HepG2 (cell line): ENCODE results near the gene RPLP1. TPM values are rescaled to one million over a fixed set of nuclear protein-coding genes. Genes with fewer than 3 reads are reported as not detected.

ENCODE experiments used
- AKAP8 ChIP-seq: sonication (generic); formaldehyde crosslinking; IDR thresholded peaks from 2 replicates; pipeline ENCODE4 v1.5.1; 2020; ENCODE audit warnings: mild to moderate bottlenecking, missing genetic modification reagents
- CAMTA2 ChIP-seq: sonication (generic); formaldehyde crosslinking; IDR thresholded peaks from 2 replicates; pipeline ENCODE4 v1.4.0; 2020; ENCODE audit warnings: mild to moderate bottlenecking, missing genetic modification reagents, borderline replicate concordance
- FOXA3 ChIP-seq: IDR thresholded peaks from 2 replicates; pipeline ENCODE4 v1.6.1; 2016; ENCODE audit warnings: missing genetic modification reagents, missing compliant biosample characterization
- HNRNPLL ChIP-seq: fragments of 200-400 bp; formaldehyde crosslinking; IDR thresholded peaks from 2 replicates; pipeline ENCODE4 v1.6.1; 2017; ENCODE audit warnings: mild to moderate bottlenecking, low read depth, low read length; ENCODE audit not compliant: poor library complexity, severe bottlenecking
- IRF2 ChIP-seq: IDR thresholded peaks from 2 replicates; pipeline ENCODE4 v1.6.1; 2018; ENCODE audit warnings: missing genetic modification reagents, missing compliant biosample characterization
- RORA ChIP-seq: sonication (generic); formaldehyde crosslinking; IDR thresholded peaks from 2 replicates; pipeline ENCODE4 v1.5.0; 2020; ENCODE audit warnings: mild to moderate bottlenecking, missing genetic modification reagents, moderate library complexity
- SPEN ChIP-seq: sonication (generic); formaldehyde crosslinking; IDR thresholded peaks from 2 replicates; pipeline ENCODE4 v1.5.1; 2020; ENCODE audit warnings: low read depth, mild to moderate bottlenecking, missing genetic modification reagents
- THAP7 ChIP-seq: sonication (generic); formaldehyde crosslinking; IDR thresholded peaks from 2 replicates; pipeline ENCODE4 v1.8.1; 2023; ENCODE audit warnings: mild to moderate bottlenecking, missing genetic modification reagents
- XBP1 ChIP-seq: sonication (generic); formaldehyde crosslinking; IDR thresholded peaks from 2 replicates; pipeline ENCODE4 v1.5.0; 2020; ENCODE audit warnings: missing genetic modification reagents
- ZBTB10 ChIP-seq: sonication (generic); formaldehyde crosslinking; IDR thresholded peaks from 2 replicates; pipeline ENCODE4 v1.4.0; 2020; ENCODE audit warnings: missing genetic modification reagents, borderline replicate concordance
- ZBTB20 ChIP-seq: sonication (generic); formaldehyde crosslinking; IDR thresholded peaks from 2 replicates; pipeline ENCODE4 v1.8.1; 2023; ENCODE audit warnings: missing genetic modification reagents, low read depth, mild to moderate bottlenecking, borderline replicate concordance
- ZNF263 ChIP-seq: sonication (generic); formaldehyde crosslinking; IDR thresholded peaks from 2 replicates; pipeline ENCODE4 v1.4.0; 2020; ENCODE audit warnings: missing genetic modification reagents
- ZNF282 ChIP-seq: fragments of 450-650 bp; IDR thresholded peaks from 2 replicates; pipeline ENCODE4 v1.6.1; 2018; ENCODE audit not compliant: partially characterized antibody
- ZNF317 ChIP-seq: sonication (generic); formaldehyde crosslinking; IDR thresholded peaks from 2 replicates; pipeline ENCODE4 v1.5.0; 2020; ENCODE audit warnings: mild to moderate bottlenecking, missing genetic modification reagents
- ZNF343 ChIP-seq: sonication (generic); formaldehyde crosslinking; IDR thresholded peaks from 2 replicates; pipeline ENCODE4 v1.4.0; 2020; ENCODE audit warnings: mild to moderate bottlenecking, missing genetic modification reagents
- ZNF383 ChIP-seq: sonication (generic); formaldehyde crosslinking; IDR thresholded peaks from 2 replicates; pipeline ENCODE4 v1.4.0; 2020; ENCODE audit warnings: missing genetic modification reagents, mild to moderate bottlenecking, borderline replicate concordance
- ZNF414 ChIP-seq: sonication (generic); formaldehyde crosslinking; IDR thresholded peaks from 2 replicates; pipeline ENCODE4 v1.5.0; 2020; ENCODE audit warnings: missing genetic modification reagents
- ZNF598 ChIP-seq: sonication (generic); formaldehyde crosslinking; IDR thresholded peaks from 2 replicates; pipeline ENCODE4 v1.5.1; 2020; ENCODE audit warnings: mild to moderate bottlenecking, missing genetic modification reagents, borderline replicate concordance
- ZNF609 ChIP-seq: sonication (generic); formaldehyde crosslinking; IDR thresholded peaks from 2 replicates; pipeline ENCODE4 v1.4.0; 2020; ENCODE audit warnings: mild to moderate bottlenecking, missing genetic modification reagents, borderline replicate concordance
- ZSCAN9 ChIP-seq: IDR thresholded peaks from 2 replicates; pipeline ENCODE4 v1.6.1; 2016; ENCODE audit warnings: borderline replicate concordance
- polyA plus RNA-seq, 8 experiments: library from polyadenylated mRNA; depleted of rRNA in 3 of 8; stranded (reverse) in 7 of 8; unstranded in 1 of 8; fragments of >200 nt; fragmentation: Illumina TruSeq in 4 of 8; extraction: Trizol in 4 of 8; gene quantifications; 2 replicates each; pipeline versions ENCODE4 v1.2.1 to v1.2.3, GENCODE V29; 2011 to 2016; ENCODE audit warnings: low read depth in 4 of 8, missing spikeins in 1 of 8, mixed read lengths in 1 of 8; ENCODE audit not compliant: insufficient read depth in 1 of 8
- total RNA-seq, 5 experiments: library from RNA; depleted of rRNA; stranded (reverse); fragments of >200 nt; fragmentation: Illumina TruSeq; extraction: Trizol; gene quantifications; 2 replicates each; pipeline ENCODE4 v1.2.3, GENCODE V29; 2016; ENCODE audit warnings: low read depth in 1 of 5

The RPLP1 gene
- total and polyA plus RNA-seq, 2 of the 13 experiments (the other 11 are each of a cell fraction or from before 2014, with no cell fraction given): 817 to 929 TPM

GRCh38 chr15:69452692-69453521 lies at the start of gene RPLP1 (continued):
- TF ChIP-seq ZBTB10 (peak; percentile 17; the same call in 1 of the 2 replicates), ZSCAN9 (CRISPR knock-in tag) (0 out of 2 replicates have a peak, but pooled peaks have one; percentile 14), RORA (CRISPR knock-in tag) (no peak), ZNF383 (no peak), ZBTB20 (CRISPR knock-in tag) (peak; percentile 77; the same call in 1 of the 2 replicates), IRF2 (CRISPR knock-in tag) (peak; percentile 83), HNRNPLL (peak; percentile 74), ZNF609 (CRISPR knock-in tag) (peak; percentile 64; the same call in 1 of the 2 replicates), ZNF598 (CRISPR knock-in tag) (peak; percentile 52; the same call in 1 of the 2 replicates), THAP7 (CRISPR knock-in tag) (no peak), ZNF317 (peak; percentile 52; the same call in 1 of the 2 replicates), ZNF282 (no peak), XBP1 (no peak), FOXA3 (CRISPR knock-in tag) (peak; percentile 32), SPEN (CRISPR knock-in tag) (peak; percentile 89), ZNF414 (no peak), ZNF263 (CRISPR knock-in tag) (peak; percentile 50), AKAP8 (peak; percentile 55; the same call in 1 of the 2 replicates), CAMTA2 (CRISPR knock-in tag) (peak; percentile 85; the same call in 1 of the 2 replicates), ZNF343 (CRISPR knock-in tag) (no peak)
